Thoracic aorta (tissue), 2 donors: ENCODE data around the gene ELP6. TPM values are rescaled to one million over a fixed set of nuclear protein-coding genes. Genes with fewer than 3 reads are reported as not detected.
"Not testable (repeated sequence)": the region's sequence is repeated elsewhere in the genome, so short reads cannot be mapped to it uniquely, and the experiment has no call there.

Experiments
- ATAC-seq: fragments of 150-250 bp; one replicate; pipeline ENCODE4 v1.8.0; 2017; ENCODE audit warnings: low read depth; ENCODE audit not compliant: insufficient number of reproducible peaks, low FRiP score
- DNase-seq: peaks from one replicate; pipeline ENCODE4 v3.0.0-alpha.2; 2020; ENCODE audit warnings: low spot score
- H3K27ac ChIP-seq, 2 donors: fragments of 200-600 bp; sonication (generic); 1 replicate in 1 of 2; 2 replicates in 1 of 2; pipeline ENCODE4 v1.5.1; 2016; ENCODE audit warnings: mild to moderate bottlenecking in 2 of 2, moderate library complexity in 2 of 2
- H3K27me3 ChIP-seq: fragments of 200-600 bp; sonication (generic); replicated peaks from 2 replicates; pipeline ENCODE4 v1.6.0; 2016; ENCODE audit warnings: mild to moderate bottlenecking; ENCODE audit not compliant: insufficient read depth
- H3K36me3 ChIP-seq: fragments of 200-600 bp; sonication (generic); one replicate; pipeline ENCODE4 v1.5.1; 2016
- H3K4me1 ChIP-seq, 2 donors: fragments of 200-600 bp; sonication (generic); 1 replicate in 1 of 2; 2 replicates in 1 of 2; pipeline versions ENCODE4 v1.5.1 to v1.6.0; 2016; ENCODE audit warnings: low read depth in 2 of 2, mild to moderate bottlenecking in 1 of 2; ENCODE audit not compliant: control insufficient read depth in 1 of 2
- H3K4me3 ChIP-seq: fragments of 200-600 bp; sonication (generic); 2 replicates; pipeline ENCODE4 v1.5.1; 2016; ENCODE audit warnings: mild to moderate bottlenecking
- H3K9me3 ChIP-seq: fragments of 200-600 bp; sonication (generic); 2 replicates; pipeline ENCODE4 v1.5.1; 2016
- CTCF ChIP-seq: fragments of 200-600 bp; sonication (generic); IDR thresholded peaks from one replicate; pipeline ENCODE4 v1.5.1; 2019; ENCODE audit warnings: antibody characterized with exemption
- total RNA-seq, 2 donors: library from RNA; depleted of rRNA; stranded (reverse); fragments of >200 nt; gene quantifications; one replicate each; pipeline versions ENCODE4 v1.1.0 to v1.2.3, GENCODE V29; 2016

ELP6 gene
- total RNA-seq, 2 donors from 2014 or later, result 16.5 to 28.7 TPM

DNA sequence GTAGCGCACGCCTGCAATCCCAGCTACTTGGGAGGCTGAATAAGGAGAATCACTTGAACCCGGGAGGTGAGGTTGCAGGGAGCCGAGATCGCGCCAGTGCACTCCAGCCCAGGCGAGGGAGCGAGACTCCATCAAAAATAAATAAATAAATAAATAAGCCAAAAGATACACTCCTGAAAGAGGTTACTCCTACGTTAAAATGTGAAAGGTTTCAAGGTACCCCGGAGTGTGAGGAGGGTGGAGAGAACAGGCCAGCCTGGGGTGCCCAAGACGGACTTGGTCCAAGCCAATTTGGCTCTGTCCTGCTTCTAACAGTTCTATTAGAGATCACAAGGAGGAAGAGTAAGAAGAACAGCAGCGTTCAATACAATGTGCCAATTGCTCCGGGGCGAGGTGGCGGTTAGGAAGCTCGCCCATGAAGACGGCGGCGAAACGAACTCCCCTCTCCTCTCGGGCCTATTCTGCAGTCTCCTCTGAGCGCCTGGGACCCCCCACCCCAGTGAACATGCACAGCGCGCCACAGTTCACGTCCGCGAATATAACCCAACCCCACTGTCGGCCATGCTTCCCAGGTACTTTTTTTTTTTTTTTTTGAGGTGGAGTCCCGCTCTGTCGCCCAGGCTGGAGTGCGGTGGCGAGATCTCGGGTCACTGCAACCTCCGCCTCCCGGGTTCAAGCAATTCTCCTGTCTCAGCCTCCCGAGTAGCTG, 942 bp downstream of the ELP6 start:
- Histone ChIP-seq H3K9me3 (no peaks in the 10 kb centered on the region), H3K4me3 (peak overlapping the region; percentile 92), H3K27ac (peak overlapping the region; percentile 94), H3K4me1 (peaks cover 0 to 11% of the 10 kb centered on the region in 2 donors), H3K27me3 (no peaks in the 10 kb centered on the region), H3K36me3 (peaks cover 12% of the 10 kb centered on the region)
- ATAC-seq, result no peak
- TF ChIP-seq CTCF, result no peak
- DNase-seq, result no peak

DNA sequence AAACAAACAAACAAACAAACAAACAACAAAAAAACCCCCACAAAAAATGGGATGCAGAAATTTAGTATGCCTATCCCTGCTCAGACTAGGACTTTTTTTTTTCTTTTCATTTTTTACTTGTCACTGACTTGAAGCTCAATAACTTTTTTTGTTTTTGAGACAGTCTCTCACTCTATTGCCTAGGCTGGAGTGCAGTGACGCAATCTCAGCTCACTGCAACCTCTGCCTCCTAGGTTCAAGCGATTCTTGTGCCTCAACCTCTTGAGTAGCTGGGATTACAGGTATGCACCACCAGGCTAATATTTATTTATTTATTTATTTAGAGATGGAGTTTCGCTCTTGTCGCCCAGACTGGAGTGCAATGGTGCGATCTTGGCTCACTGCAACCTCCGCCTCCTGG, 8.2 kb downstream of the ELP6 start:
- peaks cover 45% of the 10 kb centered on the region for H3K36me3 ChIP-seq
- H3K4me3 ChIP-seq, ATAC-seq, H3K9me3 ChIP-seq, H3K4me1 ChIP-seq, H3K27ac ChIP-seq, DNase-seq, H3K27me3 ChIP-seq: not testable (repeated sequence)

DNA sequence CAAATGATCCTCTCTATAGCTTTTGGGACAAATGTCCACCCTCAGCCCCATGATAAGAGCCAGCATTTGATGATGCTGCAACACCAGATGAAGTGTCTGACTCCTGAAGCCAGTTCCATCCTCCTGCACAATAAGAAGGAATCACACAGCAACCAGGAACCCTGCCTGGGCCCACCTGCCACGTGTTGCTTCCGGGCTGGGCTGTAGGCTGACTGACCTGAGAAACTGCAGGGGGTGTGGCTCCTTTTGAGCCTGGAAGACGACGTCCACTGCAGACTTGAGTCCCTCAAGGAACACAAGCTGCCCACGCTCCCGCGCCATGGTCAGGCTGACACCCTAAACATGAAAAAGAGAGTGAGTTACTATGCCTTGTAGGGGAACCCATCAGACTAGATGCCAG, 9.4 kb downstream of the ELP6 start:
- H3K4me1 ChIP-seq, result no peaks in the 10 kb centered on the region
- H3K36me3 ChIP-seq, result peaks cover 43% of the 10 kb centered on the region
- H3K9me3 ChIP-seq, result no peaks in the 10 kb centered on the region
- no peak overlapping the region for H3K27ac ChIP-seq
- no peak for ATAC-seq
- no peak for DNase-seq
- TF ChIP-seq CTCF, result no peak
- no peak overlapping the region for H3K4me3 ChIP-seq
- no peaks in the 10 kb centered on the region for H3K27me3 ChIP-seq

- DNase-seq (no peak), ATAC-seq (no peak)
- no peaks in the 10 kb centered on the region for H3K4me1 ChIP-seq
- no peak for TF ChIP-seq CTCF
- H3K27ac ChIP-seq, result no peak overlapping the region
- H3K36me3 ChIP-seq, result peaks cover 47% of the 10 kb centered on the region
- no peaks in the 10 kb centered on the region for H3K9me3 ChIP-seq
- no peaks in the 10 kb centered on the region for H3K27me3 ChIP-seq
- H3K4me3 ChIP-seq, result no peak overlapping the region
These were observed 10.5 kb downstream of the ELP6 start for GRCh38 chr3:47503033-47503432.

GRCh38 chr3:47496892-47497291, 16.6 kb downstream of the ELP6 start:
- ATAC-seq (no peak), DNase-seq (no peak)
- no peaks in the 10 kb centered on the region for H3K4me1 ChIP-seq
- no peak overlapping the region for H3K4me3 ChIP-seq
- no peak overlapping the region for H3K27ac ChIP-seq
- peaks cover 44% of the 10 kb centered on the region for H3K36me3 ChIP-seq
- no peaks in the 10 kb centered on the region for H3K9me3 ChIP-seq
- H3K27me3 ChIP-seq, result no peaks in the 10 kb centered on the region
- TF ChIP-seq CTCF, result no peak

GRCh38 chr3:47495886-47496285, 17.6 kb downstream of the ELP6 start:
- DNase-seq (no peak), ATAC-seq (no peak)
- Histone ChIP-seq H3K27ac (no peak overlapping the region), H3K4me1 (no peaks in the 10 kb centered on the region), H3K4me3 (no peak overlapping the region), H3K9me3 (no peaks in the 10 kb centered on the region), H3K36me3 (peaks cover 34% of the 10 kb centered on the region), H3K27me3 (no peaks in the 10 kb centered on the region)
- TF ChIP-seq CTCF, result no peak
